Stomach smooth muscle (tissue), 2 donors: ENCODE results near the gene LIPA.
A peak's percentile ranks its signal among the peaks of the same experiment; 100 is the strongest.

ENCODE experiments used
- H3K27ac ChIP-seq: one replicate; pipeline ENCODE4 v1.7.0; 2013; ENCODE audit warnings: mild to moderate bottlenecking, low read length, inconsistent platforms
- H3K27me3 ChIP-seq, 2 donors: one replicate each; pipeline ENCODE4 v1.7.0; 2013; ENCODE audit warnings: low read length in 2 of 2; ENCODE audit not compliant: insufficient read depth in 2 of 2, control insufficient read depth in 1 of 2
- H3K36me3 ChIP-seq, 2 donors: one replicate each; pipeline ENCODE4 v1.7.0; 2013; ENCODE audit warnings: low read length in 2 of 2; ENCODE audit not compliant: control insufficient read depth in 2 of 2, insufficient read depth in 2 of 2
- H3K4me1 ChIP-seq: one replicate; pipeline ENCODE4 v1.7.0; 2013; ENCODE audit warnings: low read length; ENCODE audit not compliant: control insufficient read depth, insufficient read depth
- H3K4me3 ChIP-seq, 2 donors: one replicate each; pipeline ENCODE4 v1.7.0; 2013; ENCODE audit warnings: low read length in 2 of 2
- H3K9ac ChIP-seq, 2 donors: one replicate each; pipeline ENCODE4 v1.7.0; 2013; ENCODE audit warnings: low read length in 2 of 2, mild to moderate bottlenecking in 1 of 2
- H3K9me3 ChIP-seq, 2 donors: one replicate each; pipeline ENCODE4 v1.7.0; 2013; ENCODE audit warnings: low read length in 2 of 2; ENCODE audit not compliant: control insufficient read depth in 2 of 2
- donor health status: healthy.
- donor health status: Pancreatic carcinoma.

Gene LIPA

DNA sequence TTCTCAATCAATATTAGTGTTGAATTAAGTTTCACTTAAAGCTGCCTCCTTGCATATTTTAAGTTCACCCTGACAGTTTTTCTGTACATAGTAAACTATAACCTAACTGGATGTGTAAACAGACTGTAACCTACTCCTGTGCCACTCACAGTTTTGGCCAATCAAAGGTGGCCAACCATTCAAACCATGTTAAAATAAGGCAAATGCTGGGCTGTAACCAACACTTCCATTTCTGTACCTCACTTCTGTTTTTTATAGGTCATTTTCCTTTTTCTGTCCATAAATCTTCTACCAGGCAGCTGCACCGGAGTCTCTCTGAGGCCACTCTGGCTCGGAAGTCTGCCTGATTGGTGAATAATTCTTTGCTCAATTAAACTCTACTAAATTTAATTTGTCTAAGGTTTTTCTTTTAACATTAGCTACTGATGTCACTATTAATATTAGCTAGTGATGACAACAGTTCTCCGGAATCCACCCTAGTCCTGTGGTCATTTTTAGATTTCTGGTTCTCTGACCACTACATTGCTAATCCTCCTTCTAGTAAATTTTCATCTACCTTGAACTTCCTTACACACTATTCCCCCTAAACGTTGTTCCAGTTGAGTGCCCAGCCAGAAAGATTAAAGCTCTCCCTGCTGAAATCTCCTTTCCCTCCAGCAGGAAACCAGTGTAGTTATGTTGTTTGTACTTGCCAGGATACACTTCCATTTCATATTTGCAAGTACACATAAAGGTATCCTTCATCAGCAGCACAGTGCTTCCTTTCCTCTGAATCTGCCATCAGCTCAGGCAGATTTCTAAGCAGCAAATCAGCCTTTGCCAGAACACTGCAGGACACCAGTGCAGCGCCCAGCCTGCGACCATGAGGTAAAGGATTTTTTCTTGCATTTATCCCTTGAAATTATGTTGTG lies 31.7 kb upstream of the LIPA start:
- Histone ChIP-seq H3K9me3 (no peaks in the 10 kb centered on the region), H3K4me3 (peak overlapping the region; percentile 58 to 69), H3K4me1 (peaks cover 19% of the 10 kb centered on the region), H3K9ac (peak overlapping the region; percentile 48 to 71), H3K36me3 (no peaks in the 10 kb centered on the region), H3K27ac (peak overlapping the region; percentile 64), H3K27me3 (no peaks in the 10 kb centered on the region)

- Histone ChIP-seq H3K9me3 (no peaks in the 10 kb centered on the region), H3K27me3 (no peaks in the 10 kb centered on the region), H3K4me3 (no peak overlapping the region), H3K36me3 (no peaks in the 10 kb centered on the region), H3K27ac (no peak overlapping the region), H3K9ac (no peak overlapping the region), H3K4me1 (peaks cover 24% of the 10 kb centered on the region)
These were observed 30.2 kb upstream of the LIPA start for GRCh38 chr10:89281606-89282395.

DNA sequence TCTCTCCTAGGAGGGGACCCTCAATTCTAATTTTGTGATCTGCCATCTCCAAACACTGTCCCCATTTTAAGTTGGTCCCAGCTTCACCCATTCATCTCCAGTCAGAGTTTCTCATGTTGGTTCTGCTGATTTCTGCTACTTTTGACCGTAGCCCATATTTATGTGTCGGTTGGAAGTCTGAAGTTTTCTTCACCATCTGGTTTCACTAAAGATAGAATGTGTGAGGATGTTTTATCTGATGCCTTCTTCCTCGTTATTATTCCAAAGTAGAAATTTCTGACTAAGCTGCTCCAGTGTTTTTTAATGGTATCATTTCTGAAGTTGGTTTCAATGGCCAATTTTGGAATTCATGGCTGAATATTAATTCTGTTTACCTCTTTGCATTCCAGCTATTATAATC lies 28.9 kb upstream of the LIPA start:
- H3K36me3 ChIP-seq, result no peaks in the 10 kb centered on the region
- H3K27ac ChIP-seq, result no peak overlapping the region
- H3K9me3 ChIP-seq, result no peaks in the 10 kb centered on the region
- peaks cover 24% of the 10 kb centered on the region for H3K4me1 ChIP-seq
- H3K27me3 ChIP-seq, result no peaks in the 10 kb centered on the region
- no peak overlapping the region for H3K9ac ChIP-seq
- no peak overlapping the region for H3K4me3 ChIP-seq

DNA sequence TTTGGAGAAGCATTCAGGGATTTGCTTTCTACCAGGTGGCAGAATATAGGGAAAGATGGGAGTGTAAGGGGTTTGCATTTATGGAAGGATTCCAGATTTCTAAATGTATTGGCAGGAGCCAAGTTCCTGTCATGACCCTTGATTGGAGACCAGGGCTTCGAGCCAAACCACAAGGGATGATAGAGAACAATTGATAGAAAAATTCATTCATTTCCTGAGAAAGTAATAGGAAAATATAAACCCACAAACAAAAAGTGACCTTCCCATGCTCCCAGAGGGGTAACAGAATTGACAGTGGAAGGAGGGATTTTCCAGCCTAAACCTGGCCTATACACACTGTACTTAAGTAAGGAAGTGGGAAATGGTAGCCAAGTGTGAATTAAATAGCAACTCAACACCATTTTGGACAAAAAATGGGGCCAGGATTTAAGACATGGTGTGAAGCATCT lies 27.9 kb upstream of the LIPA start:
- no peak overlapping the region for H3K9ac ChIP-seq
- no peak overlapping the region for H3K27ac ChIP-seq
- H3K4me3 ChIP-seq, result no peak overlapping the region
- peaks cover 22% of the 10 kb centered on the region for H3K4me1 ChIP-seq
- no peaks in the 10 kb centered on the region for H3K9me3 ChIP-seq
- H3K27me3 ChIP-seq, result no peaks in the 10 kb centered on the region
- no peaks in the 10 kb centered on the region for H3K36me3 ChIP-seq

DNA sequence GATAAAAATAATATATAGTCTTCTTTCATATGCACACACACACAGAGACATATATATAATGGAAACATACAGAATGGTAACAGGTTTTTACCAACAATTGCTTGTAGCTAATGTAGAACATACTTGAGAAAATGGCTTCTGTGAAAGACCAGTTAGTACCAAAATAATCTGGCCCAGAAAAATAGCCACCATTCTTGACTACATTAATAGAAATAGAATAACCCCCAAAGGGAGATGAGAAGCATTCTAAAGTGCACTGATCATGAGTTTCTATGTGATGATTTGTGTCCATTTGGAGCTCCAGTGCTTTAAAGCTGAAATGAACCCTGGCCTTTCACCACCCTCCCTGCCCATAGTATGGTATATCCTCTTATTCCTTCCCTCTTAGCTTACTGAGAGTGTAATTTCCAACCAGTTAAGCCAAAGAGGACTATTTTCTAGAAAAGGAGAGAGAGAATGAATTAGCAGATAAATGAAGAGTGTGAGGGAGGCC lies 27.4 kb upstream of the LIPA start:
- Histone ChIP-seq H3K4me3 (no peak overlapping the region), H3K36me3 (no peaks in the 10 kb centered on the region), H3K27ac (no peak overlapping the region), H3K9ac (no peak overlapping the region), H3K4me1 (peaks cover 17% of the 10 kb centered on the region), H3K27me3 (no peaks in the 10 kb centered on the region), H3K9me3 (no peaks in the 10 kb centered on the region)

DNA sequence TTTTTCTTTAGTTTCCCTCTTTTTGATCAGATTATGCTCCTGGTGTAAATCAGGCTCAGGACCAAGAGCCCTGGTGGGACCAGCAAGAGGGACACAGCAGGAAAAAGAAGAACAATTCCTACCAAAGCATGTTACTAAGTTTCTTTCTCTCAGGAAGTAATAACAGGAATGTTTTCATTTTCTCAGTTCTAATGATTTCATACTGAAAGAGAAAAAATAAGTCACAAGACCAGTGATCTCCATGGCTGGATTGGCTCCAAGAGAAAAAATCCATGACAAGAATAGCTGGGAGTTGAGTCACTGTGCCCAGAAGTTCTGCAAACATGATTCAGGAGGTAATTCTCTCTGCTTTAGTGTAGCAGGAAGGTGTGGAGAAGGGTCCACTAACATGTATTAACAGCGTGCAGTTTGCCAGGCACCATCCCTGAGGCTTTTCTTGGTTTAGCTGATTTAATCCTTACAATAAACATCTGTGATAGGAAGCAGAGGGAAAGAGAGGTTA lies 26.5 kb upstream of the LIPA start:
- peak overlapping the region in 1 of 2 donors; percentile 16 for H3K4me3 ChIP-seq
- peaks cover 9% of the 10 kb centered on the region for H3K4me1 ChIP-seq
- H3K27me3 ChIP-seq, result no peaks in the 10 kb centered on the region
- H3K27ac ChIP-seq, result peak overlapping the region; percentile 42
- H3K9ac ChIP-seq, result peak overlapping the region in 1 of 2 donors; percentile 1
- H3K9me3 ChIP-seq, result no peaks in the 10 kb centered on the region
- no peaks in the 10 kb centered on the region for H3K36me3 ChIP-seq

- no peak overlapping the region for H3K4me3 ChIP-seq
- H3K9me3 ChIP-seq, result no peaks in the 10 kb centered on the region
- H3K9ac ChIP-seq, result no peak overlapping the region
- H3K4me1 ChIP-seq, result peaks cover 7% of the 10 kb centered on the region
- H3K27ac ChIP-seq, result no peak overlapping the region
- no peaks in the 10 kb centered on the region for H3K27me3 ChIP-seq
- no peaks in the 10 kb centered on the region for H3K36me3 ChIP-seq
These were observed 23.8 kb upstream of the LIPA start for GRCh38 chr10:89275383-89275782.

- Histone ChIP-seq H3K4me1 (peaks cover 7% of the 10 kb centered on the region), H3K4me3 (no peak overlapping the region), H3K9ac (no peak overlapping the region), H3K27ac (no peak overlapping the region), H3K9me3 (no peaks in the 10 kb centered on the region), H3K27me3 (no peaks in the 10 kb centered on the region), H3K36me3 (no peaks in the 10 kb centered on the region)
These were observed 23.4 kb upstream of the LIPA start for GRCh38 chr10:89274928-89275327.

GRCh38 chr10:89273680-89274079 lies 22.1 kb upstream of the LIPA start:
- H3K4me1 ChIP-seq, result peaks cover 7% of the 10 kb centered on the region
- no peak overlapping the region for H3K4me3 ChIP-seq
- no peak overlapping the region for H3K27ac ChIP-seq

DNA sequence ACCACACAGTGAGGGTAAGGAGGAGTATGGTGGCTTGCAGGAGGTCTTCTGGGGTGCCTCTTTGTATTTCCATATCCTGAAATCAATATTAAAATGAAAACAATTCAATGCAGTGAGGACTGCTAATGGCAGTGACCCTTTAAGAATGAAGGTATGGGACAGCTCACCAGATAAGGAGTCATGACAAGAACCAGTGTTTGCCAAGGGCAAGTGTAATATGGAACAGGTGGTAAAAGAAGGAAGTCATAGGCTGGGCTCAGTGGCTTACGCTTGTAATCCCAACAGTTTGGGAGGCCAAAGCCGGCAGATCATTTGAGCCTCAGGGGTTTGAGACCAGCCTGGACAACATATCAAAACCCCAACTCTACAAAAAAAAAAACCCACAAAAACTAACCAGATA lies 20.0 kb upstream of the LIPA start:
- Histone ChIP-seq H3K36me3 (no peaks in the 10 kb centered on the region), H3K27me3 (no peaks in the 10 kb centered on the region)

More at GRCh38 chr10:89273680-89274079, 22.1 kb upstream of the LIPA start:
- H3K9ac ChIP-seq, result no peak overlapping the region
- no peaks in the 10 kb centered on the region for H3K27me3 ChIP-seq
- H3K36me3 ChIP-seq, result no peaks in the 10 kb centered on the region
- no peaks in the 10 kb centered on the region for H3K9me3 ChIP-seq

More for the DNA sequence above, 20.0 kb upstream of the LIPA start:
- H3K27ac ChIP-seq, result no peak overlapping the region
- H3K4me1 ChIP-seq, result no peaks in the 10 kb centered on the region
- no peaks in the 10 kb centered on the region for H3K9me3 ChIP-seq
- H3K4me3 ChIP-seq, result no peak overlapping the region
- H3K9ac ChIP-seq, result no peak overlapping the region
